Measurements from ENCODE around the gene GNAO1.
A peak's percentile ranks its signal among the peaks of the same experiment; 100 is the strongest.
"Not testable (repeated sequence)": the region's sequence is repeated elsewhere in the genome, so short reads cannot be mapped to it uniquely, and the experiment has no call there.

Gene GNAO1

DNA sequence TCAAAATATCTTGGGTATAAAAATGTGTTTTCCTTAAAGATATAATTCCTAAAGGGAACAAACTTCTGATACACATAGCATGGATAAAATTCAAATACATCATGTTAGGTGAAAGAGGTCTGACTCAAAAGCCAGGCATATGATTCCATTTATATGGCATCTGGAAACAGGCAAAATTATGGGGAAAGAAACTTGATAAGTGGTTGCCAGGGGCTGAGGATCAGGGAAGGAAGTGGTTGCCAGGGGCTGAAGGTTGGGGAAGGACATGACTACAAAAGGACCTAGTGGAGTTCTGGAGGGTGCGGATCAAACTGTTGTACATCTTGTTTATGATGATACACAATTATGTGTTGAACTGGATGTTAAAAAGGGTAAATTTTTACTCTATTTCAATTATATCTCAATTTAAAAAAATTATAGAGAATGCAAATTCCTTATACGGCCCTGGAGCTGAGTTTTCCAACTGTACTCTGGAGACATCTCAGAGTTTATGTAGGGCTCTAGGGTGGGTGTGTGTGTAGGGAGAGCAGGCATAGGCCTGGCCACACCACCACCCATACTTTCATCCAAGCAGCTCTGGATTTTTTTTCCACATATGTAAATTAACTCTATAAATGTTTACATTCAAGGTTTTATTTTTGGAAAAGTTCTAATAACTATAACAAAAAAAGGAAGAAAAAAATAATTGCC lies 179.0 kb downstream of the GNAO1 start:
- peaks cover 22% of the 10 kb centered on the region for H3K4me1 Mint-ChIP-seq (ENCODE audit: low read depth)
- H3K9me3 Mint-ChIP-seq = no peaks in the 10 kb centered on the region
- H3K27me3 Mint-ChIP-seq = no peaks in the 10 kb centered on the region
- H3K27ac Mint-ChIP-seq = no peak overlapping the region
- DNase-seq = no peak
- no peak overlapping the region for H3K4me3 Mint-ChIP-seq
- peaks cover 78% of the 10 kb centered on the region for H3K36me3 Mint-ChIP-seq (ENCODE audit: low read depth)

DNA sequence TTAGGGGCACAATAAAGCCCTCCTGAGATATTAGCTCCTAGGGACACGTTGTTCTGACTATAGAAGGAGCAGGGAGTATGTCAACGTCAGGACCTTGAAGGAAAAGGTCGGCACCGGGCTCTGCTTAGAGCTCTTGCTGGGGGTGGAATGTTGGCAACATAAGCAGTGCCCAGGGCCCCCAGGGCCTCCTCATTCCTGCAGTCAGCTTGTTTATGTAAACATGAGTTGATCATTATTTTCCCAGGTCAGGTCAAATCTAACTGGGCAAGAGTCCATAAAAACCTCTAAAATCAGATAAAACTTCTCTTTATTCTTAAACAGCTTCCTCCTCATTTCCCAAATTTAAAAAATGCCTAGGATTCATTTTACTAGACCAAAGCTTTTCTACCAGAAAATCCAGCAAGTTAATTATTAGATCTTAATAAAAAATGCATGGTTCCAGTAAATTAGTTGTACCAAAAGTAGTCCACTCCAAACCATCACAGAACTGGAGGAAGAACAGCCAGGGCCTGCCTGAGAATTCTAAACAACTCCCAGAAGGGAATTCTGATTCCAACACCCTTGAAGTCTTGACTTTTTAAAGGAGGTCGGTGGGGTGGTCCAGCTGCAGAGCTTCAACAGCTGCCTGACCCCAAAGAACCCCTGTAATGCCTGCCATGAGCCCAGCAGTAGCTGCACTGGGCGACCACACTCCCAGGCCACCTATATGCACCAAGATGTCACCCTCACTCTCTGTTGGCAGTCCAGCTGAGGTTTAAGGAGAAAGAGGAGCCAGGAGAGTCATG lies 179.8 kb downstream of the GNAO1 start:
- peaks cover 25% of the 10 kb centered on the region for H3K4me1 Mint-ChIP-seq (ENCODE audit: low read depth)
- H3K27me3 Mint-ChIP-seq = no peaks in the 10 kb centered on the region
- H3K36me3 Mint-ChIP-seq (ENCODE audit: low read depth) = peaks cover 77% of the 10 kb centered on the region
- no peaks in the 10 kb centered on the region for H3K9me3 Mint-ChIP-seq
- H3K27ac Mint-ChIP-seq = peak overlapping the region; percentile 72
- DNase-seq = no peak
- no peak overlapping the region for H3K4me3 Mint-ChIP-seq

DNA sequence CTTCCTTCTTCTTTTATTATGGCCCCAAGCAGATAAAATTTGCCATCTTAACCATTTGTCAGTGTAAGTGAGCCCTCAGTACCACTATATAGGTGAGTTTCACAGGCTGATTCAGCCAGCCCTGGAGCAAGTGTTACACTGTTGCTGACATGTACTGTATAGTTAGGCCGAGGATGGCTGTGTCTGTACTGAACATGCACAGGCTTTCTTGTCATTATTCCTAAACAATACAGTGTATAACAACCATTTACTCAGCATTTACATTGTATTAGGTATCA lies 180.3 kb downstream of the GNAO1 start:
- Mint-ChIP-seq H3K27ac (peak overlapping the region; percentile 72), H3K4me1 (ENCODE audit: low read depth) (peaks cover 27% of the 10 kb centered on the region), H3K36me3 (ENCODE audit: low read depth) (peaks cover 74% of the 10 kb centered on the region), H3K4me3 (no peak overlapping the region), H3K9me3 (no peaks in the 10 kb centered on the region), H3K27me3 (no peaks in the 10 kb centered on the region)
- DNase-seq = no peak

DNA sequence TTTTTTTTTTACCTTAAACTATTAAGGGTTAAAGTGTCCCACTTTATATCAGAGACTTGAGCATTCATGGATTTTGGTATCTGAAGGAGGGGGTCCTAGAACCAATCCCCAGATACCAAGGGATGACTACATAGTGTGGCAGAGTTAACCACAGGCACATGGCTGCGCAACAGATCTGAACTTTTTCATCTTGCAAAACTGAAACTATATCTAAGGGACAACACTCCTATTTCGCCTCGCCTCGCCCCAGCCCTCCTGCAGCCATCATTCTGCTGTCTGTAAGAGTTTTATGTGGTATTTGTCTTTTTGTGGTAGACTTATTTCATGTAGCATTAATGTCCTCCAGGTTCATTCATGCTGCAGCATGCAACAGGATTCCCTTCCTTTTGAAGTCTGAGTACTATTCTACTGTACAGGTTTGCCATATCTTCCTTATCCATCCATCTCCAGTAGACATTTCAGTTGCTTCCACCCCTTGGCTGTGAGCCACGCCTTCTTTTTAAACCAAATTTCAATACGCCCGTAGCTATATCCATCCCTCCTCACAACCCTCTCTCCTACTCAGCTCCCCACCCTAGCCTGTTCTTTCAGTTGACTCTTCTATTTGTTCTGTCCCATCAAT lies 180.8 kb downstream of the GNAO1 start:
- no peaks in the 10 kb centered on the region for H3K9me3 Mint-ChIP-seq
- H3K27me3 Mint-ChIP-seq = no peaks in the 10 kb centered on the region
- H3K27ac Mint-ChIP-seq = peak overlapping the region; percentile 24
- DNase-seq = peak; percentile 25
- peaks cover 68% of the 10 kb centered on the region for H3K36me3 Mint-ChIP-seq (ENCODE audit: low read depth)
- H3K4me3 Mint-ChIP-seq = no peak overlapping the region
- H3K4me1 Mint-ChIP-seq (ENCODE audit: low read depth) = peaks cover 30% of the 10 kb centered on the region

DNA sequence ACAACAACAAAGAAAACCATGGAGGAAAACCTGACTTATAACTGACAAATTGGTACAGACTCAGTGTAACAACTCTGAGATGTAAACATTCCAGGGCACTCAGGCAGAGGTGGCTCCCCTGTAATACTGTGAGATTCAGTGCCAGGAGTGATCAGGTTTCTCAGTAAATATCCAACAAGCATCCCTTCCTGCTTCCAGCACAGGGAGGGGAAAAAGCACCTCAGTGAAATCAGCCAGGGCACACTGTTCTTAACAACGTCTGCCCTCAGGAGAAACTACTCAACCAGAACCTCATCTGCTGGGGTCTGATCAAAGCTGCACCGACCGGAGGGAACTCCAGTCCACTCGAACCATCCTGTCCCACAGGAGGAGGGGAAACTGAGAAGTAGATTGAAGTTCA lies 181.7 kb downstream of the GNAO1 start:
- Mint-ChIP-seq H3K27ac (no peak overlapping the region), H3K4me1 (ENCODE audit: low read depth) (peaks cover 34% of the 10 kb centered on the region), H3K4me3 (no peak overlapping the region), H3K9me3 (no peaks in the 10 kb centered on the region), H3K27me3 (no peaks in the 10 kb centered on the region), H3K36me3 (ENCODE audit: low read depth) (peaks cover 68% of the 10 kb centered on the region)
- no peak for DNase-seq

DNA sequence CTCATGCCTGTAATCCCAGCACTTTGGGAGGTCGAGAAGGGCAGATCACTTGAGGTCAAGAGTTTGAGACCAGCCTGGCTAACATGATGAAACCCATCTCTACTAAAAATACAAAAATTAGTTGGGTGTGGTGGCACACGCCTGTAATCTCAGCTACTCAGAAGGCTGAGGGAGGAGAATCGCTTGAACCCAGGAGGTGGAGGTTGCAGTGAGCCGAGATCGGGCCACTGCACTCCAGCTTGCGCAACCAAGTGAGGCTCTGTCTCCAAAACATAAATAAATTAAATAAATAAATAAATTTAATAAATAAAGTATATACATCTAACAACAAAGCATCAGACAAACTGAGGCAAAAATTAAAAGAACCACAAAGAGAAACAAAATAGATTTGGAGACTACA lies 184.5 kb downstream of the GNAO1 start:
- Mint-ChIP-seq H3K4me1 (ENCODE audit: low read depth) (peaks cover 34% of the 10 kb centered on the region), H3K36me3 (ENCODE audit: low read depth) (peaks cover 74% of the 10 kb centered on the region), H3K27ac (peak overlapping the region; percentile 22)
- H3K27me3 Mint-ChIP-seq, DNase-seq, H3K9me3 Mint-ChIP-seq, H3K4me3 Mint-ChIP-seq: not testable (repeated sequence)

DNA sequence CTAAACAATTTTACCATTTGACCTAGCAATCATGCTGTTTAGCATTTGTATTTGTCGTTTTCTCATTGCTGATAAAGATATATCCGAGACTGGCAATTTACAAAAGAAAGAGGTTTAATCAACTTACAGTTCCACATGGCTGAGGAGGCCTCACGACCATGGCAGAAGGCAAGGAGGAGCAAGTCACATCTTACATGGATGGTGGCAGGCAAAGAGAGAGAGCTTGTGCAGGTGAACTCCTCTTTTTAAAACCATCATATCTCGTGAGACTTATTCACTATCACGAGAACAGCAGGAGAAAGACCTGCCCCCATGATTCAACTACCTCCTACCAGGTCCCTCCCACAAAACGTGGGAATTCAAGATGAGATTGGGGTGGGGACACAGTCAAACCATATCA lies 187.8 kb downstream of the GNAO1 start:
- not testable (repeated sequence) for H3K27me3 Mint-ChIP-seq, DNase-seq, H3K27ac Mint-ChIP-seq, H3K4me3 Mint-ChIP-seq
- H3K36me3 Mint-ChIP-seq (ENCODE audit: low read depth) = peaks cover 80% of the 10 kb centered on the region
- peaks cover 21% of the 10 kb centered on the region for H3K9me3 Mint-ChIP-seq
- peaks cover 12% of the 10 kb centered on the region for H3K4me1 Mint-ChIP-seq (ENCODE audit: low read depth)

DNA sequence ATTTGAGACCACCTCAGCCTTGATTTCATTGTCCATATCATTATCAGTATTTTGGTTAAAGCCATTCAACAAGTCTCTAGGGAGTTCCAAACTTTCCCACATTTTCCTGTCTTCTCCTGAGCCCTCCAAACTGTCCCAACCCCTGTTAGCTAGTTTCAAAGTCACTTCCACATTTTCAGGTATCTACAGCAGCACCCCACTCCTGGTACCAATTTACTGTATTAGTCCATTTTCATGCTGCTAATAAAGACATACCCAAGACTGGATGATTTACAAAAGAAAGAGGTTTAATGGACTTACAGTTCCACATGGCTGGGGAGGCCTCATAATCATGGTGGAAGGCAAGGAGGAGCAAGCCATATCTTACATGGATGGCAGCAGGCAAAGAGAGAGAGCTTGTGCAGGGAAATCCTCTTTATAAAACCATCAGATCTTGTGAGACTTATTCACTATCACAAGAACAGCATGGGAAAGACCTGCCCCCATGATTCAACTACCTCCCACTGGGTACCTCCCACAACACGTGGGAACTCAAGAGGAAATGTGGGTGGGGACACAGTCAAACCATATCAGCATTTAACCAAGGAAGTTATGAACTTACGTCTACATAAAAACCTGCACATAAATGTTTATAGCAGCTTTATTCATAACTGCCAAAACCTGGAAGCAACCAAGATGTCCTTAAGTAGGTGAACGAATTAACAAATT lies 189.6 kb downstream of the GNAO1 start:
- not testable (repeated sequence) for H3K4me3 Mint-ChIP-seq; H3K27me3 Mint-ChIP-seq; H3K4me1 Mint-ChIP-seq (ENCODE audit: low read depth); DNase-seq
- H3K9me3 Mint-ChIP-seq = peaks cover 21% of the 10 kb centered on the region
- H3K36me3 Mint-ChIP-seq (ENCODE audit: low read depth) = peaks cover 87% of the 10 kb centered on the region
- H3K27ac Mint-ChIP-seq = peak overlapping the region; percentile 22

DNA sequence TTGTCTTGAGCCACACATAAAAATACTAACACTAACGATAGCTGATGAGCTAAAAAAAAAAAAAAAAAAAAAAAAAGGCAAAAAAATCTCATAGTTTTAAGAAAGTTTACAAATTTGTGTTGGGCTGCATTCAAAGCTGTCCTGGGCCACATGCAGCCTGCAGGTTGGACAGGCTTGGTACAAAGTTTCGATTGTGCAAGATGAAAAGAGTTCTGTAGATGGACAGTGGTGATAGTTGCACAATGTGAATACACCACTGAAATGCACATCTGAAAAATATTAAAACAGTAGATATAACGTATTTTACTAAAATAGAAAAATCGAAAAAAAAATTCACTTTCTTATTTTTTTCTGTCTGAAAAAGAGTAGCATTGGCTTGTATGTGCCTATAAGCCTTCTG lies 191.2 kb downstream of the GNAO1 start:
- no peak overlapping the region for H3K27ac Mint-ChIP-seq
- no peaks in the 10 kb centered on the region for H3K27me3 Mint-ChIP-seq
- peaks cover 97% of the 10 kb centered on the region for H3K36me3 Mint-ChIP-seq (ENCODE audit: low read depth)

DNA sequence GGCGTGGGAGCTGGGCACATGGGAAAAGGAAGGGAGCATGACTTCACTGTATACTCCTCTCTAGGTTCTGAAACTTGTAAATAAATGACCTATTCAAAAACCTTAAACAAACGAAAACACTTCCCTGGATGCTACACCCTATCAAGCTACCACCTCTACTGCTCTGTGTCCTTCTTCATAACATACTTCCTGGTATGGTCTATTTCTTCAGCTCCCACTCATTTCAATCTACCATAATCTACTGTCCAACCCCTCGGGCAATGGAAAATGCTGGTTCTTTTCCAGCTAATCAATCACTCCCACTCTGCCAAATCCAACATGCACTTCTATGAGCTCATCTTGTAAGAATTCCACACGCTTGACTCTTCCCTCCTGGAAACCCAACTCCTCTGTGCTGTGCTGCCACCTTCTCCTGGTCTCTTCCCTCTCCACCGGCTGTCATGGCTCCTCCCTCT lies 191.6 kb downstream of the GNAO1 start:
- no peak for DNase-seq
- Mint-ChIP-seq H3K9me3 (peaks cover 21% of the 10 kb centered on the region), H3K36me3 (ENCODE audit: low read depth) (peaks cover 97% of the 10 kb centered on the region), H3K4me3 (no peak overlapping the region), H3K4me1 (ENCODE audit: low read depth) (no peaks in the 10 kb centered on the region), H3K27me3 (no peaks in the 10 kb centered on the region), H3K27ac (no peak overlapping the region)

More for the DNA sequence above, 191.2 kb downstream of the GNAO1 start:
- Mint-ChIP-seq H3K4me1 (ENCODE audit: low read depth) (peaks cover 1% of the 10 kb centered on the region), H3K9me3 (peaks cover 21% of the 10 kb centered on the region), H3K4me3 (no peak overlapping the region)
- no peak for DNase-seq

DNA sequence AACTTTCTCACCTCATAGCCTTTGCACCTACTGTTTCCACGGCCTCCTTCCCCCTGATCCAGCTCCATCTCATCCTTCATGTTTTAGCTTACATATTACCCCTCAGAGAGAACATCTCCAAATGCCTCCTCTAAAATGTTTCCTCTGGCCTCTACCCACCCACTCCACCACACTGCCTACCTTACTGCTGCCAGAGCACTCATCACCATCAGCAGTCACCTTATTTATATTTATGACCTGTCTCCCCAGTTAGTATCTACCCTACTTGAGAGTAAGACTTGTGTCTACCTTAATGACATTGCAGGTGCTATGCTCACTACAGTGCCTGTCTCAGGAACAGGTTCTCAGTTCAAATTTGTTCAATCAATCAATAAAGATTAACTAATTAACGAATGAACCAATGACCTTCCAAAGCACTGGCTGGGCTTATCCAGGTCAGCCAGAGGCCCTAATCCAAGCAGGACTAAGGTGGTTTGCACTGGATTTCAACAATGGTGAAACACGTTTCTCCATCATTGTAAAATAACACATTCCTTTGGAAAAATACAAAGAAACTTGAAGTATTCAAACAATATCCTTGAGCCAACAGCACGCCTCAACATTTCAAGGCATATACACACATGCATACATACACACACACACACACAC lies 192.9 kb downstream of the GNAO1 start:
- DNase-seq = no peak
- Mint-ChIP-seq H3K4me3 (no peak overlapping the region), H3K27ac (no peak overlapping the region), H3K9me3 (peaks cover 21% of the 10 kb centered on the region), H3K4me1 (ENCODE audit: low read depth) (no peaks in the 10 kb centered on the region), H3K27me3 (no peaks in the 10 kb centered on the region), H3K36me3 (ENCODE audit: low read depth) (peaks cover 95% of the 10 kb centered on the region)

DNA sequence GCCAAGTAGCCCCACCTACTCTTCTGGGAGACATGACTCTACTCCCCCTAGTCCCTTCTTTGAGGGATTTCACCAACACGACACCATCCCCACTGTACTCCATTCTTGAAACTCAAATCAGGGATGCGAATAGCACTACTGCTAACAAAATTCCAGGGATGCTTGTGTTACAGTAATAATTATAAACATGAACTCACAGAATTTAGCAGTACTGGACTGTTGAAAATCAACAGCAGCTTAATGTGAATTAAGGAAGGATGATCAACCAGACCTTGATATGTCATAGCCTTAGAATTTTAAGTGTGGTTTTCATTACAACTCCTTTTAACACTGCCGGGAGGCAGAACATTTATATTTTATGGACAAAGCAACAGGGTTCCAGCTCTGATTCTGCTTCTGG lies 196.1 kb downstream of the GNAO1 start:
- Mint-ChIP-seq H3K27me3 (no peaks in the 10 kb centered on the region), H3K4me3 (no peak overlapping the region), H3K36me3 (ENCODE audit: low read depth) (peaks cover 95% of the 10 kb centered on the region), H3K9me3 (peaks cover 10% of the 10 kb centered on the region), H3K4me1 (ENCODE audit: low read depth) (no peaks in the 10 kb centered on the region), H3K27ac (peak overlapping the region; percentile 13)
- no peak for DNase-seq

DNA sequence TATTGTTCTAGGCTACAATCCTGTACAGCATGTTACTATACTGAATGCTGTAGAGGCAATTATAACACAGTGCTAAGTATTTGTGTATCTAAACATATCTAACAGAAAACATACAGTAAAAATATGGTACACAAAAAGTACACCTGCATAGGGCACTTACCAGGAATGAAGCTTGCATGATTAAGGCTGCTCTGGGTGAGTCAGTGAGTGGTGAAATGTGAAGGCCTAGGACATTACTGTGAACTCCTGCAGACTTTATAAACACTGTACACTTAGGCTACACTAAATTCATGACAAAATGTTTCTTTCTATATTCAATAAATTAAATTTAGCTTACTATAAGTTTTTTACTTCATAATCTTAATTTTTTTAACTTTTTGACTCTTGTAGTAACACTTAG lies 196.9 kb downstream of the GNAO1 start:
- H3K36me3 Mint-ChIP-seq (ENCODE audit: low read depth) = peaks cover 95% of the 10 kb centered on the region
- no peak overlapping the region for H3K4me3 Mint-ChIP-seq
- H3K27ac Mint-ChIP-seq = no peak overlapping the region
- H3K27me3 Mint-ChIP-seq = no peaks in the 10 kb centered on the region
- H3K4me1 Mint-ChIP-seq (ENCODE audit: low read depth) = no peaks in the 10 kb centered on the region
- H3K9me3 Mint-ChIP-seq = peaks cover 6% of the 10 kb centered on the region
- no peak for DNase-seq

DNA sequence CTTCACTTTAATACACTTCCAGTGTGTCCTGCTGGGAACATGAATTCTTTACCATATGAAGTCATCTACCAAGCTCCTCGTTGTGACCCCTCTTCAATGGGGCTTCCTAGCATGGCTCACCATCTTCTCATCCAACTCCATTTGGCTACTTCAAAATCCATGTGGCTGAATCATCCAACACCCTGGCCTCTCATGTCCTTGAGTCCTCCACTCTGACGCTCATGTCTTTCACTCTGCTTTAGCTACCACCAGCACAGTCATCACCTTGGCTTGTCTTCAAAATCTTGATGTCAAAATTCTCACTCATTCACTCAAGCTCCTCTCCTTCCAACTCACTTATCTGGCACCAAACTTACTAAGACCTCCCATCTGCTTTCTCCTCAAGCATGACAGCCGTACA lies 198.3 kb downstream of the GNAO1 start:
- peaks cover 91% of the 10 kb centered on the region for H3K36me3 Mint-ChIP-seq (ENCODE audit: low read depth)
- no peaks in the 10 kb centered on the region for H3K27me3 Mint-ChIP-seq
- DNase-seq = no peak
- no peaks in the 10 kb centered on the region for H3K9me3 Mint-ChIP-seq
- H3K27ac Mint-ChIP-seq = no peak overlapping the region
- H3K4me3 Mint-ChIP-seq = no peak overlapping the region
- H3K4me1 Mint-ChIP-seq (ENCODE audit: low read depth) = peaks cover 5% of the 10 kb centered on the region

Measured in activated T-cell treated with anti-CD3 and anti-CD28 coated beads, Interleukin-2, amount 50 U/mL, for 24 hours (primary cell).